ENCODE data around the gene KRI1. TPM values are rescaled to one million over a fixed set of nuclear protein-coding genes. Genes with fewer than 3 reads are reported as not detected.
A peak's percentile ranks its signal among the peaks of the same experiment; 100 is the strongest.

KRI1 gene
- polyA plus RNA-seq, 3 donors, result 3.9 to 21.0 (median 6.1) TPM

DNA sequence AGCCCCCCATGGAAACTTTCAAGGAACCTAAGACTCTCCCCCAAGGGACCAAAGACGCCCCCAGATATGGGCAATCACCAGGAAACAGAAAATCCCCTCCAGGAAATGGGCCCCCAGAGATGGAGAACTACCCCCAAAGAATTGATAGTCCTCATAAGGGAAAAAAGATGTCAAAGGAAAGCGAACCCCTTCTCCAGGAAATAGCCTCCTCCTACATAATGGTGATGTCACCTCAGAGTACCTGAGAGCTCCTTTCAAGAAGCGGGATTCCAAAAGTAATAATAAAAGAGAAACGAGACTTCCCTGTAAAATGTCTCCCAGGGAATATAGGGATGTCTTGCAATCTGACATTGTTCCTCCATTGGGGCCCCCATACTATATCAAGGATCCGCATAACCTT, 1.8 kb upstream of the KRI1 start:
- no peak for DNase-seq
- WGBS (ENCODE audit: insufficient coverage), result no CpG with 5 or more reads among the region's 5 CpGs
- TF ChIP-seq, protein P1, sequence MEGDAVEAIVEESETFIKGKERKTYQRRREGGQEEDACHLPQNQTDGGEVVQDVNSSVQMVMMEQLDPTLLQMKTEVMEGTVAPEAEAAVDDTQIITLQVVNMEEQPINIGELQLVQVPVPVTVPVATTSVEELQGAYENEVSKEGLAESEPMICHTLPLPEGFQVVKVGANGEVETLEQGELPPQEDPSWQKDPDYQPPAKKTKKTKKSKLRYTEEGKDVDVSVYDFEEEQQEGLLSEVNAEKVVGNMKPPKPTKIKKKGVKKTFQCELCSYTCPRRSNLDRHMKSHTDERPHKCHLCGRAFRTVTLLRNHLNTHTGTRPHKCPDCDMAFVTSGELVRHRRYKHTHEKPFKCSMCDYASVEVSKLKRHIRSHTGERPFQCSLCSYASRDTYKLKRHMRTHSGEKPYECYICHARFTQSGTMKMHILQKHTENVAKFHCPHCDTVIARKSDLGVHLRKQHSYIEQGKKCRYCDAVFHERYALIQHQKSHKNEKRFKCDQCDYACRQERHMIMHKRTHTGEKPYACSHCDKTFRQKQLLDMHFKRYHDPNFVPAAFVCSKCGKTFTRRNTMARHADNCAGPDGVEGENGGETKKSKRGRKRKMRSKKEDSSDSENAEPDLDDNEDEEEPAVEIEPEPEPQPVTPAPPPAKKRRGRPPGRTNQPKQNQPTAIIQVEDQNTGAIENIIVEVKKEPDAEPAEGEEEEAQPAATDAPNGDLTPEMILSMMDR (IDR thresholded peaks at IDR 0.05), result no peak
- peaks cover 42% of the 10 kb centered on the region for H3K4me1 Mint-ChIP-seq
- peak overlapping the region; percentile 84 to 90 for H3K27ac ChIP-seq (ENCODE audit: low read depth in 1 of 2, low read length in 2 of 2)
- intact Hi-C loops (cut with micrococcal nuclease), result loop anchor here (2.0 to 10.0 kb wide), 7 partner anchors 25 to 315 kb away; partner anchors contain the start of genes ATG4D (in 1 of the 2), CDC37 (in 1 of the 2), ILF3 (in 1 of the 2) and MRPL4 (in 1 of the 2)
- peak overlapping the region; percentile 92 to 99 for H3K4me3 Mint-ChIP-seq
- H3K36me3 Mint-ChIP-seq, result peaks cover 9 to 11% of the 10 kb centered on the region in 2 donors
- no peaks in the 10 kb centered on the region for H3K9me3 Mint-ChIP-seq
- peak overlapping the region; percentile 65 to 100 (median 98) for H3K4me3 ChIP-seq (replicated peaks in 1 of 3; ENCODE audit: low read depth in 2 of 3, low read length in 3 of 3)
- peaks cover 21% of the 10 kb centered on the region for H4K20me1 ChIP-seq (ENCODE audit: insufficient read depth, low read length)
- no peaks in the 10 kb centered on the region for H3K27me3 ChIP-seq (ENCODE audit: control insufficient read depth in 2 of 2, insufficient read depth in 2 of 2, low read length in 2 of 2)
- H3K36me3 ChIP-seq (replicated peaks in 1 of 2; ENCODE audit: control insufficient read depth in 1 of 2, insufficient read depth in 2 of 2, low read length in 2 of 2), result peaks cover under 1 to 2% of the 10 kb centered on the region in 2 donors
- H3K27ac Mint-ChIP-seq, result peak overlapping the region; percentile 93 to 100 (median 98)
- peaks cover 47% of the 10 kb centered on the region for H3K79me2 ChIP-seq (ENCODE audit: insufficient read depth, low read length)
- peak overlapping the region; percentile 100 for H3K4me2 ChIP-seq (replicated peaks; ENCODE audit: extremely low read depth, low read length, poor library complexity, severe bottlenecking)
- peaks cover 0 to 3% (median 2%) of the 10 kb centered on the region in 3 donors for H3K27me3 Mint-ChIP-seq (ENCODE audit: low read depth in 3 of 3)
- H3K9me3 ChIP-seq (replicated peaks in 1 of 2; ENCODE audit: control insufficient read depth in 1 of 2, insufficient read depth in 1 of 2, low read length in 2 of 2), result no peaks in the 10 kb centered on the region
- H2AFZ ChIP-seq (ENCODE audit: insufficient read depth, low read depth, low read length, poor library complexity, severe bottlenecking), result no peak overlapping the region
- H3K4me1 ChIP-seq (ENCODE audit: control insufficient read depth in 1 of 2, insufficient read depth in 2 of 2, low read length in 2 of 2), result peaks cover 41 to 51% of the 10 kb centered on the region in 2 donors
- H3K9ac ChIP-seq (ENCODE audit: insufficient read depth, low read length, poor library complexity, severe bottlenecking), result peak overlapping the region; percentile 74

DNA sequence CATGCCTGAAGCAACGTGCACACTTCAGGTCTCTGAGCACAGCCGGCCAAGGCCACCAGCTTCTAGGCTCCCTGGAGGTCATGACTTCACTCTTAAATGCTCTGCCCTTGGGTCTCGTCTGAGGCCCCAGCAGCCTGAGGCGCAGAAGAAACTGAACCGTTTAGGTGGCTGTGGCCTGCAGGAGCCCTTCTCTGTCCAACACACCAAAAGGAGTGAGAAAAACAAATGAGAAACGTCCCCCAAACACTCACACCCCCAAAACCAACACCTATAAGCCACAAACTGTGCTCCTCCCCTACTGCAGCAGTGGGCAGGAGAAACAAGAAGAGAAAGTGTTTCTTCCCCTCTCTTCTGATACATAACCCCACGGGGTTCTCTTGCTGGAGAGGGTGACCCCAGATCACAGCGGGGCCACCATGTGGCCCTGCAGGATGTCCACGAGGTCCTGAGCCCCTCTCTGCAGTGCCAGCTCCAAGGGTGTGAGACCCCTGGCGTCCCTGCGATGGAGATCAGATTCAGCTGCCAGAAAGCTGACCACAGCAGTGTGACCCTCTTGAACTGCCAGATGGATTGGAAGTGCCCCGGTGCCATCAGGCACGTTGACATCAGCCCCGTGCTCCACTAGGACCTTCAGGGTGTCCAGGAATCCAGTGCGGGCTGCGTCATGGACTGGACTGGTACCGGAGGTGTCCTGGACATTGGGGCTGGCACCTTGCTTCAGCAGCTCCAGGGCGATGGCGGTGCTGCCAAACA, 1.0 kb upstream of the KRI1 start:
- Histone ChIP-seq H3K36me3 (replicated peaks in 1 of 2; ENCODE audit: control insufficient read depth in 1 of 2, insufficient read depth in 2 of 2, low read length in 2 of 2) (peaks cover 5 to 10% of the 10 kb centered on the region in 2 donors), H3K9me3 (replicated peaks in 1 of 2; ENCODE audit: control insufficient read depth in 1 of 2, insufficient read depth in 1 of 2, low read length in 2 of 2) (no peaks in the 10 kb centered on the region), H3K27ac (ENCODE audit: low read depth in 1 of 2, low read length in 2 of 2) (peak overlapping the region; percentile 84 to 90), H3K4me3 (replicated peaks in 1 of 3; ENCODE audit: low read depth in 2 of 3, low read length in 3 of 3) (peak overlapping the region; percentile 65 to 100 (median 98)), H3K4me2 (replicated peaks; ENCODE audit: extremely low read depth, low read length, poor library complexity, severe bottlenecking) (peak overlapping the region; percentile 100), H4K20me1 (ENCODE audit: insufficient read depth, low read length) (peaks cover 21% of the 10 kb centered on the region), H2AFZ (ENCODE audit: insufficient read depth, low read depth, low read length, poor library complexity, severe bottlenecking) (no peak overlapping the region), H3K4me1 (ENCODE audit: control insufficient read depth in 1 of 2, insufficient read depth in 2 of 2, low read length in 2 of 2) (peaks cover 38 to 44% of the 10 kb centered on the region in 2 donors), H3K27me3 (ENCODE audit: control insufficient read depth in 2 of 2, insufficient read depth in 2 of 2, low read length in 2 of 2) (no peaks in the 10 kb centered on the region), H3K79me2 (ENCODE audit: insufficient read depth, low read length) (peaks cover 52% of the 10 kb centered on the region), H3K9ac (ENCODE audit: insufficient read depth, low read length, poor library complexity, severe bottlenecking) (peak overlapping the region; percentile 74)
- intact Hi-C loops (cut with micrococcal nuclease), result loop anchor here (1.0 to 10.0 kb wide), 8 partner anchors 24 to 315 kb away; partner anchors contain the start of genes ATG4D (in 1 of the 2), CDC37 (in 1 of the 2), ILF3 (in 1 of the 2) and MRPL4 (in 1 of the 2)
- peak in 2 of 3 donors; percentile 31 to 33 for DNase-seq
- Mint-ChIP-seq H3K27me3 (ENCODE audit: low read depth in 3 of 3) (peaks cover 0 to 1% (median 0%) of the 10 kb centered on the region in 3 donors), H3K9me3 (no peaks in the 10 kb centered on the region), H3K36me3 (peaks cover 11 to 17% of the 10 kb centered on the region in 2 donors), H3K4me3 (peak overlapping the region; percentile 92 to 99), H3K4me1 (peaks cover 35% of the 10 kb centered on the region), H3K27ac (peak overlapping the region; percentile 93 to 100 (median 98))
- TF ChIP-seq, protein P1 (IDR thresholded peaks at IDR 0.05), result no peak
- WGBS (ENCODE audit: insufficient coverage), result 36% methylated on average over 17 of the region's 19 CpGs

Data from CD14-positive monocyte (primary cell).